Measurements from ENCODE around the gene MIA2.
"Not testable (repeated sequence)": the region's sequence is repeated elsewhere in the genome, so short reads cannot be mapped to it uniquely, and the experiment has no call there.

Gene MIA2

GRCh38 chr14:39233680-39234326 is at the start of gene MIA2:
Gene MIA2 (plus strand): TSS chr14:39233915. CDS start chr14:39234115, 200 bp downstream.
- DNase-seq, result no peak

GRCh38 chr14:39184628-39185255 is 49.0 kb upstream of the MIA2 start:
- no peak for DNase-seq

- no peak for DNase-seq
Measured at GRCh38 chr14:39185256-39186049, 48.3 kb upstream of the MIA2 start.

GRCh38 chr14:39186941-39187525 is 46.7 kb upstream of the MIA2 start:
- no peak for DNase-seq

- DNase-seq, result no peak
Measured at GRCh38 chr14:39203659-39204606, 29.8 kb upstream of the MIA2 start.

GRCh38 chr14:39207430-39207829 is 26.3 kb upstream of the MIA2 start:
- not testable (repeated sequence) for DNase-seq

- no peak for DNase-seq
Measured at GRCh38 chr14:39211109-39211741, 22.5 kb upstream of the MIA2 start.

GRCh38 chr14:39212034-39212433 is 21.7 kb upstream of the MIA2 start:
- no peak for DNase-seq

- DNase-seq, result no peak
Measured at GRCh38 chr14:39212693-39213092, 21.0 kb upstream of the MIA2 start.

- no peak for DNase-seq
Measured at GRCh38 chr14:39217214-39217879, 16.4 kb upstream of the MIA2 start.

- DNase-seq, result no peak
Measured at GRCh38 chr14:39218171-39218769, 15.4 kb upstream of the MIA2 start.

GRCh38 chr14:39219075-39219499 is 14.6 kb upstream of the MIA2 start:
- DNase-seq, result no peak

GRCh38 chr14:39220473-39220872 is 13.2 kb upstream of the MIA2 start:
- not testable (repeated sequence) for DNase-seq

GRCh38 chr14:39228044-39228443 is 5.7 kb upstream of the MIA2 start:
- DNase-seq, result no peak

GRCh38 chr14:39228509-39229221 is 5.0 kb upstream of the MIA2 start:
- DNase-seq, result no peak

- no peak for DNase-seq
Measured at GRCh38 chr14:39229222-39229543, 4.5 kb upstream of the MIA2 start.

- no peak for DNase-seq
Measured at GRCh38 chr14:39229601-39230110, 4.1 kb upstream of the MIA2 start.

- DNase-seq, result no peak
Measured at GRCh38 chr14:39230416-39231035, 3.2 kb upstream of the MIA2 start.

GRCh38 chr14:39231751-39232553 is 1.8 kb upstream of the MIA2 start:
- not testable (repeated sequence) for DNase-seq

Measured in NCI-H1105 (cell line).